SK-N-SH (cell line): ENCODE data around the gene NUTF2.

Source experiments
- EP300 ChIP-seq, 2 experiments: IDR thresholded peaks; 2 replicates each; pipeline versions ENCODE4 v1.4.0 to v1.6.1; 2012; ENCODE audit warnings: borderline replicate concordance in 1 of 2, low read depth in 1 of 2, low read length in 1 of 2
- FOXM1 ChIP-seq: IDR thresholded peaks from 2 replicates; pipeline ENCODE4 v1.4.0; 2012; ENCODE audit warnings: low read depth, mild to moderate bottlenecking
- GABPA ChIP-seq: IDR thresholded peaks from 2 replicates; pipeline ENCODE4 v1.4.0; 2012; ENCODE audit warnings: low read depth, mild to moderate bottlenecking
- GATA2 ChIP-seq: sonication (generic); formaldehyde crosslinking; IDR thresholded peaks from 2 replicates; pipeline ENCODE4 v1.5.0; 2020; ENCODE audit warnings: mild to moderate bottlenecking, missing genetic modification reagents
- POLR2AphosphoS5 ChIP-seq: IDR thresholded peaks from 2 replicates; pipeline ENCODE4 v1.6.1; 2012; ENCODE audit warnings: low read depth, low read length
- RAD21 ChIP-seq: IDR thresholded peaks from 2 replicates; pipeline ENCODE4 v1.6.1; 2012; ENCODE audit warnings: mild to moderate bottlenecking, low read length
- SIN3A ChIP-seq: IDR thresholded peaks from 2 replicates; pipeline ENCODE4 v1.6.1; 2012; ENCODE audit warnings: low read depth, mild to moderate bottlenecking, low read length, moderate library complexity, borderline replicate concordance
- SMC3 ChIP-seq: IDR thresholded peaks from 2 replicates; pipeline ENCODE4 v1.6.1; 2012; ENCODE audit warnings: low read depth, low read length, improper control_type of control experiment
- TAF1 ChIP-seq: IDR thresholded peaks from 2 replicates; pipeline ENCODE4 v1.6.1; 2012; ENCODE audit warnings: low read depth, mild to moderate bottlenecking, low read length, moderate library complexity, borderline replicate concordance
- YY1 ChIP-seq: IDR thresholded peaks from 2 replicates; pipeline ENCODE4 v1.4.0; 2012; ENCODE audit warnings: low read depth, mild to moderate bottlenecking
- TF ChIP-seq, protein P1 (sequence below): fragments of 200-600 bp; sonication (generic); IDR thresholded peaks from 2 replicates; pipeline ENCODE4 v1.6.1; 2017; ENCODE audit warnings: antibody characterized with exemption, mild to moderate bottlenecking, moderate library complexity
- TF ChIP-seq, protein P2 (sequence below): IDR thresholded peaks from 2 replicates; pipeline ENCODE4 v1.6.1; 2012; ENCODE audit warnings: mild to moderate bottlenecking, low read depth, low read length, moderate library complexity

DNA sequence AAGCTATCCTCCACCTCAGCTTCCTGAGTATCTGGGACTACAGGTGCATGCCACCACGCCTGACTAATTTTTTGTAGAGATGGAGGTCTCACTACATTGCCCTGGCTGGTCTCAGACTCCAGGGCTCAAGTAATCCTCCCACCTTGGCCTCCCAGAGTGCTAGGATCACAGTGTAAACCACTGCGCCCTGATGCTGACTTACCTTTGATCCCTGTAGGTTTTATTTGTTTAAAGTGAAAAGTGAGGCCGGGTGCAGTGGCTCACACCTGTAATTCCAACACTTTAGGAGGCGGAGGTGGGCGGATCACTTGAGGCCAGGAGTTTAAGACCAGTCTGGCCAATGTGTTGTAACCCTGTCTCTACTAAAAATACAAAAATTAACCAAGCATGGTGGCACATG lies 55.0 kb downstream of the NUTF2 start:
- TF ChIP-seq, protein P1, sequence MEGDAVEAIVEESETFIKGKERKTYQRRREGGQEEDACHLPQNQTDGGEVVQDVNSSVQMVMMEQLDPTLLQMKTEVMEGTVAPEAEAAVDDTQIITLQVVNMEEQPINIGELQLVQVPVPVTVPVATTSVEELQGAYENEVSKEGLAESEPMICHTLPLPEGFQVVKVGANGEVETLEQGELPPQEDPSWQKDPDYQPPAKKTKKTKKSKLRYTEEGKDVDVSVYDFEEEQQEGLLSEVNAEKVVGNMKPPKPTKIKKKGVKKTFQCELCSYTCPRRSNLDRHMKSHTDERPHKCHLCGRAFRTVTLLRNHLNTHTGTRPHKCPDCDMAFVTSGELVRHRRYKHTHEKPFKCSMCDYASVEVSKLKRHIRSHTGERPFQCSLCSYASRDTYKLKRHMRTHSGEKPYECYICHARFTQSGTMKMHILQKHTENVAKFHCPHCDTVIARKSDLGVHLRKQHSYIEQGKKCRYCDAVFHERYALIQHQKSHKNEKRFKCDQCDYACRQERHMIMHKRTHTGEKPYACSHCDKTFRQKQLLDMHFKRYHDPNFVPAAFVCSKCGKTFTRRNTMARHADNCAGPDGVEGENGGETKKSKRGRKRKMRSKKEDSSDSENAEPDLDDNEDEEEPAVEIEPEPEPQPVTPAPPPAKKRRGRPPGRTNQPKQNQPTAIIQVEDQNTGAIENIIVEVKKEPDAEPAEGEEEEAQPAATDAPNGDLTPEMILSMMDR: no peak
- TF ChIP-seq TAF1: no peak
- TF ChIP-seq YY1: no peak
- no peak for TF ChIP-seq GATA2 (CRISPR knock-in tag)
- TF ChIP-seq FOXM1: no peak
- TF ChIP-seq GABPA: no peak
- TF ChIP-seq SIN3A: no peak
- TF ChIP-seq POLR2AphosphoS5: no peak
- no peak for TF ChIP-seq SMC3
- TF ChIP-seq, protein P2, sequence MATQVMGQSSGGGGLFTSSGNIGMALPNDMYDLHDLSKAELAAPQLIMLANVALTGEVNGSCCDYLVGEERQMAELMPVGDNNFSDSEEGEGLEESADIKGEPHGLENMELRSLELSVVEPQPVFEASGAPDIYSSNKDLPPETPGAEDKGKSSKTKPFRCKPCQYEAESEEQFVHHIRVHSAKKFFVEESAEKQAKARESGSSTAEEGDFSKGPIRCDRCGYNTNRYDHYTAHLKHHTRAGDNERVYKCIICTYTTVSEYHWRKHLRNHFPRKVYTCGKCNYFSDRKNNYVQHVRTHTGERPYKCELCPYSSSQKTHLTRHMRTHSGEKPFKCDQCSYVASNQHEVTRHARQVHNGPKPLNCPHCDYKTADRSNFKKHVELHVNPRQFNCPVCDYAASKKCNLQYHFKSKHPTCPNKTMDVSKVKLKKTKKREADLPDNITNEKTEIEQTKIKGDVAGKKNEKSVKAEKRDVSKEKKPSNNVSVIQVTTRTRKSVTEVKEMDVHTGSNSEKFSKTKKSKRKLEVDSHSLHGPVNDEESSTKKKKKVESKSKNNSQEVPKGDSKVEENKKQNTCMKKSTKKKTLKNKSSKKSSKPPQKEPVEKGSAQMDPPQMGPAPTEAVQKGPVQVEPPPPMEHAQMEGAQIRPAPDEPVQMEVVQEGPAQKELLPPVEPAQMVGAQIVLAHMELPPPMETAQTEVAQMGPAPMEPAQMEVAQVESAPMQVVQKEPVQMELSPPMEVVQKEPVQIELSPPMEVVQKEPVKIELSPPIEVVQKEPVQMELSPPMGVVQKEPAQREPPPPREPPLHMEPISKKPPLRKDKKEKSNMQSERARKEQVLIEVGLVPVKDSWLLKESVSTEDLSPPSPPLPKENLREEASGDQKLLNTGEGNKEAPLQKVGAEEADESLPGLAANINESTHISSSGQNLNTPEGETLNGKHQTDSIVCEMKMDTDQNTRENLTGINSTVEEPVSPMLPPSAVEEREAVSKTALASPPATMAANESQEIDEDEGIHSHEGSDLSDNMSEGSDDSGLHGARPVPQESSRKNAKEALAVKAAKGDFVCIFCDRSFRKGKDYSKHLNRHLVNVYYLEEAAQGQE: no peak
- TF ChIP-seq EP300 (IDR thresholded peaks at IDR 0.05; ENCODE audit: borderline replicate concordance in 1 of 2, low read depth in 1 of 2, low read length in 1 of 2): no peak
- no peak for TF ChIP-seq RAD21
